IMR-90 (cell line): ENCODE measurements around the gene NXPE2. TPM values are rescaled to one million over a fixed set of nuclear protein-coding genes. Genes with fewer than 3 reads are reported as not detected.

ENCODE experiments used
- ATAC-seq: fragments of 200-7000 bp; cut with Tn5 transposase; 2 replicates; pipeline ENCODE4 v1.9.1; 2020; ENCODE audit warnings: low read depth, mild to moderate bottlenecking, moderate library complexity
- BruUV-seq: library from RNA; stranded (reverse); fragments of 400-500 nt; replicated peaks from 2 replicates; lab custom pipeline; 2021; lab: Mats Ljungman, UMichigan
- CTCF ChIA-PET: fragments of 300-600 bp; formaldehyde crosslinking; extraction: SDS; loops from one replicate; lab custom pipeline; 2021; ENCODE audit warnings: antibody characterized with exemption; lab: Yijun Ruan, JAX
- POLR2A ChIA-PET: fragments of 300-600 bp; sonication (Branson Sonifier 250); formaldehyde crosslinking; loops from one replicate; lab custom pipeline; 2022; ENCODE audit warnings: antibody characterized with exemption; ENCODE audit not compliant: unreplicated experiment; lab: Charles Lee
- DNase-seq: peaks from one replicate; pipeline ENCODE4 v3.0.0; 2013
- H2AFZ ChIP-seq: replicated peaks from 2 replicates; pipeline ENCODE3; 2013; ENCODE audit warnings: low read length, mild to moderate bottlenecking; ENCODE audit not compliant: poor library complexity
- H2AK5ac ChIP-seq: 2 replicates; pipeline ENCODE4 v1.6.1; 2013; ENCODE audit warnings: low read depth, low read length, inconsistent platforms
- H2AK9ac ChIP-seq: replicated peaks from 2 replicates; pipeline ENCODE3; 2013; ENCODE audit warnings: mild to moderate bottlenecking, low read depth, low read length, moderate library complexity; ENCODE audit not compliant: poor library complexity
- H2BK120ac ChIP-seq: 2 replicates; pipeline ENCODE4 v1.6.1; 2013; ENCODE audit warnings: low read depth, low read length, inconsistent platforms
- H2BK15ac ChIP-seq: 3 replicates; pipeline ENCODE4 v1.6.1; 2013; ENCODE audit warnings: low read depth, low read length, inconsistent platforms
- H2BK20ac ChIP-seq: 2 replicates; pipeline ENCODE4 v1.6.1; 2013; ENCODE audit warnings: low read depth, mild to moderate bottlenecking, inconsistent platforms, low read length, moderate library complexity
- H2BK5ac ChIP-seq: 2 replicates; pipeline ENCODE4 v1.6.1; 2013; ENCODE audit warnings: mild to moderate bottlenecking, low read depth, low read length, inconsistent platforms; ENCODE audit not compliant: poor library complexity, severe bottlenecking
- H3K14ac ChIP-seq: replicated peaks from 2 replicates; pipeline ENCODE4 v1.6.1; 2013; ENCODE audit warnings: low read depth, low read length, inconsistent platforms
- H3K18ac ChIP-seq: 2 replicates; pipeline ENCODE4 v1.6.1; 2013; ENCODE audit warnings: low read depth, low read length, control low read depth
- H3K23ac ChIP-seq: 2 replicates; pipeline ENCODE4 v1.6.1; 2013; ENCODE audit warnings: low read depth, low read length, inconsistent platforms
- H3K27ac ChIP-seq: 2 replicates; pipeline ENCODE4 v1.5.1; 2013; ENCODE audit warnings: mild to moderate bottlenecking, control low read depth, low read length; ENCODE audit not compliant: insufficient read depth
- H3K27me3 ChIP-seq: 2 replicates; pipeline ENCODE4 v1.6.1; 2013; ENCODE audit warnings: low read length; ENCODE audit not compliant: control insufficient read depth, insufficient read depth
- H3K36me3 ChIP-seq: 2 replicates; pipeline ENCODE4 v1.6.1; 2013; ENCODE audit warnings: low read length, mixed read lengths; ENCODE audit not compliant: control insufficient read depth, insufficient read depth
- H3K4ac ChIP-seq: 2 replicates; pipeline ENCODE4 v1.6.1; 2013; ENCODE audit warnings: low read depth, low read length, inconsistent platforms
- H3K4me1 ChIP-seq: 2 replicates; pipeline ENCODE4 v1.6.1; 2013; ENCODE audit warnings: low read length, mixed read lengths; ENCODE audit not compliant: control insufficient read depth, insufficient read depth
- H3K4me2 ChIP-seq: 2 replicates; pipeline ENCODE4 v1.6.1; 2013; ENCODE audit warnings: low read depth, mild to moderate bottlenecking, control low read depth, low read length, moderate library complexity
- H3K4me3 ChIP-seq: 2 replicates; pipeline ENCODE4 v1.5.1; 2013; ENCODE audit warnings: low read depth, mild to moderate bottlenecking, control low read depth, low read length, moderate library complexity; ENCODE audit not compliant: insufficient read depth
- H3K56ac ChIP-seq: 2 replicates; pipeline ENCODE4 v1.6.1; 2013; ENCODE audit warnings: low read length, inconsistent platforms; ENCODE audit not compliant: insufficient read depth; ENCODE audit errors: extremely low read depth
- H3K79me1 ChIP-seq, 2 experiments: 2 replicates each; pipeline ENCODE4 v1.6.1; 2013; ENCODE audit warnings: low read length in 2 of 2, inconsistent platforms in 1 of 2, low read depth in 1 of 2
- H3K9ac ChIP-seq: 2 replicates; pipeline ENCODE4 v1.6.1; 2013; ENCODE audit warnings: low read depth, low read length, control low read depth
- H3K9me1 ChIP-seq: 2 replicates; pipeline ENCODE4 v1.6.1; 2013; ENCODE audit warnings: low read length, inconsistent platforms; ENCODE audit not compliant: insufficient read depth
- H3K9me3 ChIP-seq: 2 replicates; pipeline ENCODE4 v1.6.1; 2013; ENCODE audit warnings: low read length; ENCODE audit not compliant: control insufficient read depth, insufficient read depth
- H4K20me1 ChIP-seq: 2 replicates; pipeline ENCODE4 v1.6.1; 2013; ENCODE audit warnings: low read length, inconsistent platforms; ENCODE audit not compliant: insufficient read depth
- H4K5ac ChIP-seq: 2 replicates; pipeline ENCODE4 v1.6.1; 2013; ENCODE audit warnings: mild to moderate bottlenecking, low read depth, low read length, control low read depth
- H4K8ac ChIP-seq, 2 experiments: 2 replicates each; pipeline ENCODE4 v1.6.1; 2013; ENCODE audit warnings: low read depth in 2 of 2, low read length in 2 of 2, control low read depth in 1 of 2, inconsistent platforms in 1 of 2
- H4K91ac ChIP-seq: 2 replicates; pipeline ENCODE4 v1.6.1; 2013; ENCODE audit warnings: low read depth, low read length, inconsistent platforms; ENCODE audit not compliant: insufficient read depth
- BHLHE40 ChIP-seq: fragments of 150-350 bp; IDR thresholded peaks from 2 replicates; pipeline ENCODE4 v1.6.1; 2016; ENCODE audit warnings: mild to moderate bottlenecking, low read depth, low read length
- CEBPB ChIP-seq: IDR thresholded peaks from 2 replicates; pipeline ENCODE4 v1.6.1; 2012; ENCODE audit warnings: low read depth, low read length, improper control_type of control experiment
- CHD1 ChIP-seq: IDR thresholded peaks from 2 replicates; pipeline ENCODE4 v1.6.1; 2012; ENCODE audit warnings: low read depth, low read length, improper control_type of control experiment
- CTCF ChIP-seq: conservative IDR thresholded peaks from 2 replicates; pipeline ENCODE4 v1.5.1; 2012; ENCODE audit warnings: mild to moderate bottlenecking, low read depth, low read length, improper control_type of control experiment
- ELK1 ChIP-seq: fragments of 150-350 bp; IDR thresholded peaks from 2 replicates; pipeline ENCODE4 v1.6.1; 2016; ENCODE audit warnings: low read depth, mild to moderate bottlenecking, low read length, moderate library complexity, borderline replicate concordance
- FOS ChIP-seq: fragments of 150-350 bp; IDR thresholded peaks from 2 replicates; pipeline ENCODE4 v1.6.1; 2016; ENCODE audit warnings: low read depth, low read length
- MAFK ChIP-seq: IDR thresholded peaks from 2 replicates; pipeline ENCODE4 v1.6.1; 2012; ENCODE audit warnings: low read depth, low read length, improper control_type of control experiment
- MAZ ChIP-seq: IDR thresholded peaks from 2 replicates; pipeline ENCODE4 v1.6.1; 2012; ENCODE audit warnings: low read depth, mild to moderate bottlenecking, low read length, improper control_type of control experiment, moderate library complexity, borderline replicate concordance
- MXI1 ChIP-seq: IDR thresholded peaks from 2 replicates; pipeline ENCODE4 v1.6.1; 2012; ENCODE audit warnings: low read depth, mild to moderate bottlenecking, low read length, moderate library complexity, borderline replicate concordance
- NFE2L2 ChIP-seq: fragments of 150-350 bp; IDR thresholded peaks from 2 replicates; pipeline ENCODE4 v1.6.1; 2016; ENCODE audit warnings: low read depth, mild to moderate bottlenecking, low read length
- POLR2A ChIP-seq: IDR thresholded peaks from 2 replicates; pipeline ENCODE4 v1.6.1; 2012; ENCODE audit warnings: mild to moderate bottlenecking, low read depth, low read length
- RAD21 ChIP-seq: IDR thresholded peaks from 2 replicates; pipeline ENCODE4 v1.6.1; 2012; ENCODE audit warnings: low read length, improper control_type of control experiment
- RCOR1 ChIP-seq: IDR thresholded peaks from 2 replicates; pipeline ENCODE4 v1.6.1; 2012; ENCODE audit warnings: mild to moderate bottlenecking, low read length, improper control_type of control experiment; ENCODE audit not compliant: insufficient replicate concordance
- RFX5 ChIP-seq: IDR thresholded peaks from 2 replicates; pipeline ENCODE4 v1.8.0; 2012; ENCODE audit warnings: low read depth, mild to moderate bottlenecking, low read length, moderate library complexity
- SMC3 ChIP-seq: fragments of 150-350 bp; IDR thresholded peaks from 2 replicates; pipeline ENCODE4 v1.6.1; 2016; ENCODE audit warnings: low read depth, mild to moderate bottlenecking, antibody characterized with exemption, low read length, moderate library complexity
- USF2 ChIP-seq: fragments of 150-350 bp; IDR thresholded peaks from 2 replicates; pipeline ENCODE4 v1.6.1; 2017; ENCODE audit warnings: mild to moderate bottlenecking, antibody characterized with exemption, low read length, low read depth
- WGBS, 2 experiments: methylation state at CpG; one replicate each; pipeline versions ENCODE4 v1.1.5 to v1.1.7; 2013; ENCODE audit warnings: missing lambda C conversion rate in 2 of 2; ENCODE audit not compliant: insufficient read length in 1 of 2; ENCODE audit errors: extremely low coverage in 2 of 2; 5-methylcytosine and 5-hydroxymethylcytosine counted together
- dilution Hi-C: fragments of 300-500 bp; cut with HindIII; formaldehyde crosslinking; loops from one replicate; pipeline ENCODE4 v1.14.3; 2018; ENCODE audit warnings: low sequenced_read_pairs; ENCODE audit not compliant: unreplicated experiment
- in situ Hi-C: fragments of 300-500 bp; cut with MboI; formaldehyde crosslinking; loops from 3 replicates; pipeline ENCODE4 v1.14.3; 2019; ENCODE audit warnings: low sequenced_read_pairs, inconsistent platforms, mixed read lengths
- intact Hi-C: fragments of 100-400 bp; cut with micrococcal nuclease; formaldehyde crosslinking; loops from 2 replicates; pipeline ENCODE4 v1.10.0; 2022
- polyA plus RNA-seq, 3 experiments: library from polyadenylated mRNA; depleted of rRNA; stranded (reverse); fragments of >200 nt; gene quantifications; 2 replicates each; pipeline ENCODE4 v1.2.3, GENCODE V29; 2012; ENCODE audit warnings: low replicate concordance in 1 of 3
- total RNA-seq: library from RNA; depleted of rRNA; stranded (reverse); fragments of >200 nt; gene quantifications from 2 replicates; pipeline ENCODE4 v1.2.3, GENCODE V29; 2012

Gene NXPE2
- total and polyA plus RNA-seq, 2 of the 4 experiments (the other 2 are of a cell fraction) = not detected

- Histone ChIP-seq H4K8ac (no peak overlapping the region), H4K91ac (no peak overlapping the region), H2BK15ac (no peak overlapping the region), H3K27ac (no peak overlapping the region), H3K4me1 (no peaks in the 10 kb centered on the region), H3K4ac (no peak overlapping the region), H3K18ac (no peak overlapping the region), H3K4me3 (no peak overlapping the region), H2BK120ac (no peak overlapping the region), H3K79me1 (no peaks in the 10 kb centered on the region), H3K56ac (no peak overlapping the region), H3K36me3 (no peaks in the 10 kb centered on the region), H2BK20ac (no peak overlapping the region), H3K14ac (no peak overlapping the region), H2AK5ac (no peak overlapping the region), H4K5ac (no peak overlapping the region), H3K9me1 (no peaks in the 10 kb centered on the region), H2AFZ (no peak overlapping the region), H3K9me3 (no peaks in the 10 kb centered on the region), H2AK9ac (no peak overlapping the region), H3K4me2 (no peak overlapping the region), H4K20me1 (no peaks in the 10 kb centered on the region), H3K27me3 (no peaks in the 10 kb centered on the region), H2BK5ac (no peak overlapping the region), H3K23ac (no peak overlapping the region), H3K9ac (no peak overlapping the region)
- ATAC-seq (no peak), DNase-seq (no peak)
- in situ Hi-C loops (no loop called here), intact Hi-C loops (no loop called here), dilution Hi-C loops (no loop called here)
- TF ChIP-seq FOS = no peak
- TF ChIP-seq USF2 = no peak
- no peak for TF ChIP-seq POLR2A
- no peak for TF ChIP-seq RCOR1
- no peak for TF ChIP-seq MAZ
- TF ChIP-seq BHLHE40 = no peak
- TF ChIP-seq CTCF = no peak
- no peak for TF ChIP-seq SMC3
- TF ChIP-seq RAD21 = no peak
- no peak for TF ChIP-seq MXI1
- no peak for TF ChIP-seq ELK1
- no peak for TF ChIP-seq RFX5
- TF ChIP-seq CEBPB = no peak
- TF ChIP-seq MAFK = no peak
- TF ChIP-seq CHD1 = no peak
- TF ChIP-seq NFE2L2 = no peak
- no CpG with 5 or more reads among the region's 1 CpG for WGBS, 2 experiments
- ChIA-PET CTCF (interaction anchor here (2.1 kb wide), 1 partner anchor 14 kb away, joined by 5 read pairs; no protein-coding TSS in a partner anchor), POLR2A (no interaction called here)
- no TSS peak for BruUV-seq
Measured at GRCh38 chr11:114725623-114726022, 47.3 kb downstream of the NXPE2 start.
